Left colon (tissue), 2 donors: ENCODE results near the gene ZSWIM4. TPM values are rescaled to one million over a fixed set of nuclear protein-coding genes. Genes with fewer than 3 reads are reported as not detected.

Source experiments
- ATAC-seq: fragments of 200-7000 bp; cut with Tn5 transposase; one replicate; pipeline ENCODE4 v1.9.1; 2020; ENCODE audit warnings: mild to moderate bottlenecking, moderate library complexity
- DNase-seq, 2 donors: peaks; one replicate each; pipeline ENCODE4 v3.0.0-alpha.2; 2020
- intact Hi-C, 2 donors: fragments of 100-400 bp; cut with DNase I in 1 of 2; cut with micrococcal nuclease in 1 of 2; formaldehyde crosslinking; loops; one replicate each; pipeline versions ENCODE4 v1.11.2 to v1.14.0; 2022; cut with DNase I, micrococcal nuclease
- total RNA-seq, 2 donors: library from RNA; stranded (reverse); fragmentation: NEBNext Ultra II Directional; extraction: Animal tissue kit (Norgen Biotek cat#: 25700); gene quantifications; one replicate each; pipeline ENCODE4 v1.2.1, GENCODE V29; 2021
- donor health status: DM: no; HTN: no; CAD: no.
- donor health status: DM: yes; HTN: yes; CAD: no.

Gene ZSWIM4
- total RNA-seq, 2 donors from 2014 or later = 3.0 TPM

DNA sequence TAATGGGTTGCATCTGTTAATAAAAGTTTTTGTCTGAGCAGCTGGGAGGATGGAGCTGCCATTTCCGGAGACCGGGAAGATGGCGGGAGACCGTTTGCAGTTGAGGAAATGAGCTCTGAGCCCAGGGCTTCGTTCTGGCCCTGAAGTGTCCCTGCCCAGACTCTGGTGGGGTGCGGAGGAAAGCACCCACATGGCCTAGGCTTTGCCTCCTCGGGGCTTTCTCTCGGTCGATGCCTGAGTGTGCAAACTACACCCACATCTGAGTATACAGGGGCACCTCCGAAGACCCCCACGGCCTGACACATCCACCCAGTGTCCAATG lies 66.1 kb downstream of the ZSWIM4 start:
- DNase-seq = no peak
- no peak for ATAC-seq
- intact Hi-C loops = loop anchor here (5.0 to 10.0 kb wide), 2 partner anchors 74 to 77 kb away; no protein-coding TSS in a partner anchor

GRCh38 chr19:13861714-13862531 lies 66.7 kb downstream of the ZSWIM4 start:
- intact Hi-C loops = loop anchor here (5.0 to 10.0 kb wide), 2 partner anchors 75 to 77 kb away; no protein-coding TSS in a partner anchor
- ATAC-seq (peak; percentile 87), DNase-seq (peak; percentile 92 to 94)

GRCh38 chr19:13864046-13864666 lies 68.9 kb downstream of the ZSWIM4 start:
- intact Hi-C loops = loop anchor here (5.0 to 10.0 kb wide), 2 partner anchors 77 to 79 kb away; no protein-coding TSS in a partner anchor
- ATAC-seq (no peak), DNase-seq (no peak)

DNA sequence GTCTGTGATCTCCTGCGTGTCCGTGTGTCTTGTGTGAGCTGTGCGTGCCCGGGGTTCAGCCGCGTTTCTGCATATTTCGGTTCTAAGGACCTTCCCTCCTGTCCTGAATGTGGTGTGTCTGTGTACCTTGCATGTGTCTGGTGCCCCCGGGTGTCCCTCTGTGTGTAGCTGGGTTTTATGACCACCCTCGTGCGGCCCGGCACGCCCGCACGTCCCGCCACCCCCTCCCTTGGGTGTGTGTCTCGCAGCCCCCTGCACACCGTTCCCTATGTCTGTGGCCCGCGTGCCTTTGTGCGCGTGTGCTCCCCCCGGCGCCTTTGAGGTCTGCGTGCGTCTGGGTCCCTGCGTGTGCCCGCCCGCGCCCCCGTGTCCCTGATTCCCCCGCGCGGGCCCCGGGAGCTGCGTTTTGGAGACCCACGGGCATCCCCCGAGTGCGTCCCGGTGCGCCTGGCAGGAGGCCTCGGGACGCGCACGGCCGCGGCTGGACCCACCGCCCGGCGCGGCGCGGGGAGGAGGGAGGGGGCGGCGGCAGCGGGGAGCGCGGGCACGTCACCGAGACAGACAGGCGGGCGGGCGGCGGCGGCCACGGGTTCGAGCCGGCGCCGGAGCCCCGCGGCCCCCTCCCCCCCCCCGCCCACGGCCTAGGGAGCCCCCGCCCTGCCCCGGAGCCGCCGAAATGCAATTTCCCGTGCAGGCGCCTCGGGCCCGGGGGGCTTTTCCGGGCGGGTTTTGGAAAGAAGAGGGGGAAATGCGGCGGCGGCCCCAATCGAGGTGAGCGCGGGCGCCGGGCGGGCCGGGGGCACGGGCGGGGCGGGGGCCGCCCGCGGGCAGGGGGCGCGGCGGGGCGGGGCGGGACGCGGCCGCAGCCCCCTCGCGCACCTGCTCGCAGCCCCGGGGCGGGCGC lies 69.7 kb downstream of the ZSWIM4 start:
- intact Hi-C loops = loop anchor here (5.0 to 10.0 kb wide), 2 partner anchors 78 to 80 kb away; no protein-coding TSS in a partner anchor

DNA sequence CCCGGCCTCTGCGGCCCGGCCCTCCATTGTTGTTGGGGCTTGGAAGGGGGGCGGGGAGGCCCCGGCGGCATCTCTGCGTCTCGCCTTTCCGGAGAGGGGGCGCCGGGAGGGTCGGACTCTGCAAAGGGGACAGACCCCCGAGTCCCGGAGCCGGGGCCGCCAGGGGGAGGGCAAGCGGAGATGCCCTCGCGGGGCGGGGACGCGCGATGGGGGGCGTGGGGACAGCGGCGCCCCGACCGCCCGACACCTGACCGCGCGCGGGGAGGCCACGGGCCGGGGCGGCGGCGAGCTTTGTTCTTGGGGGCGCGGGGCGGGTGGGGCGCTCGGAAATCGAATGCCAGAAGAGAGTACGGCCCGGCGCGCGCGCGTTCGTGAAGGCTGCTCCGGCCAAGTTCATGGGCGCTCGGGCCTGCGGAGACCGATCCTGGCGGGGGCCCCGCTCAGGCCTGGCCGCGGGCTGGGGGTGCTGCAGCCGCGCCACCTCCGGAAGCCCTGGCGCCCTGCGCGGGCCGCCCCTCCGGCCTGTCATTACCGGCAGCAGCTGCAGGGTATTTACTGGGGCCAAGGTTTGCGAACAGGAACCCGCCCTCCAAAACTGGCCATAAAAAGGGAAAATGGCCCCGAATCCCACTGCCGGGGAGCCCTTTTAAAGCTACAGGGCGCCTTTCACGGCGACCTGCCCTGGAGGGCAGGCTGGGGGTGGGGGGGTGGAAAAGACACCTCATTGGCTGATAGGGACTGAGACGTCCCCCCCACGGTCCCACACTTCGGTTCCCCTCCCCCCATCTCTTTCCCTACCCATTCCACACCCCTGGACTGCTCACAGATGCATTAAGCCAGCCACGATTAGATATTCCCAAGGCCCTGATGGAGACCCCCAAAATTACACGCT lies 70.6 kb downstream of the ZSWIM4 start:
- ATAC-seq (peak; percentile 29), DNase-seq (peak in 1 of 2 donors; percentile 49)
- intact Hi-C loops = loop anchor here in 1 of 2 donors (10.0 kb wide), 1 partner anchor 81 kb away; no protein-coding TSS in a partner anchor

More for the DNA sequence above, 69.7 kb downstream of the ZSWIM4 start:
- ATAC-seq (no peak), DNase-seq (no peak)

DNA sequence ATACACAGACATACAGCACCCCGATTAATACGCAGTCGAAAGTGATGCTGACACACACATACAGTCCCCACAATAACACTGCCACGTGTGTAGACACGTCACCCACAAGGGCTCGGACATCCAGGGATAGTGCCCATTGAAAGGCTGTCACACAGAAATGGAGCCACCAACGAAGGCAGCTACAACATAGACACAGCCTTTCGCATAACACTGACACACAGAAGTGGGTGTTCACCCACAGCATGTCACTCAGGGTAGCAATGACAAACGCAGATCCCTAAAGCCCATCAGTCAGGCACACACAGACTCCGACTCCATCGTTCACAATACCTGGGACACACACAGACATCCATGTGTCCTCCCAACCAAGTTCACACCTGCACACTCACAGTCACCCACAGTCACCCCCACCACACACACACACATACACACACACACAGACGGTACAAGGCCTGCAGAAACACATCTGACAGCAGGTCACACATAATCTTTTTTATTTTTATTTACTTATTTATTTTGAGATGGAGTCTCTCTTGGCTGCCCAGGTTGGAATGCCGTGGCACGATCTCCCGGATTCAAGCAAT lies 71.3 kb downstream of the ZSWIM4 start:
- DNase-seq (no peak), ATAC-seq (no peak)
- intact Hi-C loops = loop anchor here in 1 of 2 donors (10.0 kb wide), 1 partner anchor 82 kb away; no protein-coding TSS in a partner anchor

DNA sequence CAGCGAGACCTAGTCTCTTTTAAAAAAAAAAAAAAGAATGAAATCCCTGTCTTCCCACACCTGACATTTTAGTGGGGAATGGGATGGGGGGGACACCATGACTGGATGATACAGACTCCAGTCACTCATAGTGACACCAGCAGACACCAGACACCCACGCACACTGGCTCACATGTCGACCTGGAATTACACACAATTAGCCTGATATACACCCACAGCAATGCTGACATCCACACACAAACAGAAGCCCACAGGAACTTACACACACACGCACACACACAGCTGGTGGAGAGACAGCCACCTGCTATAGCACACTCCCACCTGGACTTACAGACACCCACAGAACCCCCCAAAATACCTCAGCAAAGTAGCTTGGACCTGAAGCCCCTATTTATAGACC lies 73.4 kb downstream of the ZSWIM4 start:
- DNase-seq (no peak), ATAC-seq (no peak)
- intact Hi-C loops = loop anchor here in 1 of 2 donors (10.0 kb wide), 1 partner anchor 84 kb away; no protein-coding TSS in a partner anchor

- intact Hi-C loops = loop anchor here in 1 of 2 donors (10.0 kb wide), 1 partner anchor 84 kb away; no protein-coding TSS in a partner anchor
- ATAC-seq (no peak), DNase-seq (no peak)
These were observed 74.0 kb downstream of the ZSWIM4 start for GRCh38 chr19:13869281-13869680.

DNA sequence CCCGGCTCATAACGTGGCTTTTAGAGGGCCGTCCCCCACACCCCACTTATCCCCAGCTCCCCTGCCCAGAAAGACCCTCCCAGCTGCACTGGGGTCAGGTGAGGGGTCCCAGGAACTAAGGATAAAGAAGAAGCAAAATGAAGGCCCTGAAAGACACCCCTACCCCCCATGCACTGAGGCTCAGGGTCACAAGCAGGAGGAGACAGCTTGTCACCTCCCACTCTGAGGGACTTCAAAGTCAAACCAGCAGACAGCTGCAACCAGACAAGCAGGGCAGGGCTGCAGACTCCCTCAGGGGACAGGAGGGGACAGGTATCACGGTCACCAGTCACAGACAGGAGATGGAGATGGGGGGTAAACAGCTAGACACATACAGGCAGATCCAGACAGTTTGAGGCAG lies 75.6 kb downstream of the ZSWIM4 start:
- no peak for ATAC-seq
- intact Hi-C loops = loop anchor here (10.0 kb wide), 2 partner anchors 204 to 276 kb away; partner anchors contain the start of gene MISP3 (in 1 of the 2)

DNA sequence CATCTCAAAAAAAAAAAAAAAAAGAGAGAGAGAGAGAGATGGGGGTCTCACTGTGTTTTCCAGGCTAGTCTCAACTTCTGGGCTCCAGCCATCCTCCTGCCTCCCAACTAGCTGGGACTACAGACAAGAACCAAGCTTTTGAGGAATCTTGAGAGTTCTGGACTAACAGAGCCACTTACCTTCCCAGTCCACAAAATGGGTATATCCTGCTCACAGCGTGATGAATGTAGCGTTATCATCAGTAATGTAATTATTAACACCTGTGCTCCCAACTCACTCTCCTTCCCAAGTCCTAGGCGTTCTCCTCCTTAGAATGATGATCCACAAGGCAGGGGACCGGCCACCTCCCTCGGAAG lies 77.1 kb downstream of the ZSWIM4 start:
- intact Hi-C loops = loop anchor here (10.0 kb wide), 2 partner anchors 202 to 278 kb away; partner anchors contain the start of gene MISP3 (in 1 of the 2)
- DNase-seq = no peak
- ATAC-seq = no peak

More for the DNA sequence above, 75.6 kb downstream of the ZSWIM4 start:
- DNase-seq = no peak

DNA sequence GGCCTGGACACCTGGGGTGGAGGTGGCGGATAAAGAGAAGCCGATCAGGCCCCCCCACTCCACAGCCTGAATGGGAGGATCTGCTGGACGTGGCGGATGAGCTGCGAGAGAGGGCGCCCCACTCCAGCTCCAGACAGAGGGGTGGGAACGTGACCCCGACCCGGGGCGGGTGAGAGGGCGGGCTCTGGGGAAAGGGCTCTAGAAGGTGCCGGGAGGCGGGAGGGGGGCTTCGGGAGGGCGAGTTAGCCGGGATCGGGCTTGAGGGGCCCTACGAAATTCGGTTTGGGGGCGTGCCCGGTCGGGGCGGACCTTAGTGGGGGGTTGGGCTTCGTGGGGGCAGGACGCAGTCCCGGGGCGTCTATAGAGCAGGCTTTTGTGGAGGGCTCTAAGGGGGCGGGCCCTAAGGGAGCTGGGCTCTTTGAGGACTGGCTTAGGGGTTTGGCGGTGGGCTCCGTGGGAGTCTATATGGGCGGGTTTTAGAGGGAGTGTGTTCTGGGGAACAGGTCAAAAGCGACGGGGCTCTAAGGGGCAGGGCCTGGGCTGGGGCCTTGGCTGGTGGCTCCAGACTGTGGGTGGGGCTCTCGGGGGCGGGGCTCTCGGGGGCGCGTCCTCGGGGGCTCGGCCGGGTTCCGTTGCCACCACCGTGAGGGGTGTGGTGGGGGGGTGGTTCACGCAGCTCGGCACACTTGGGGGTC lies 77.6 kb downstream of the ZSWIM4 start:
- intact Hi-C loops = loop anchor here (10.0 kb wide), 2 partner anchors 202 to 278 kb away; partner anchors contain the start of gene MISP3 (in 1 of the 2)
- ATAC-seq (peak; percentile 77), DNase-seq (peak in 1 of 2 donors; percentile 66)

DNA sequence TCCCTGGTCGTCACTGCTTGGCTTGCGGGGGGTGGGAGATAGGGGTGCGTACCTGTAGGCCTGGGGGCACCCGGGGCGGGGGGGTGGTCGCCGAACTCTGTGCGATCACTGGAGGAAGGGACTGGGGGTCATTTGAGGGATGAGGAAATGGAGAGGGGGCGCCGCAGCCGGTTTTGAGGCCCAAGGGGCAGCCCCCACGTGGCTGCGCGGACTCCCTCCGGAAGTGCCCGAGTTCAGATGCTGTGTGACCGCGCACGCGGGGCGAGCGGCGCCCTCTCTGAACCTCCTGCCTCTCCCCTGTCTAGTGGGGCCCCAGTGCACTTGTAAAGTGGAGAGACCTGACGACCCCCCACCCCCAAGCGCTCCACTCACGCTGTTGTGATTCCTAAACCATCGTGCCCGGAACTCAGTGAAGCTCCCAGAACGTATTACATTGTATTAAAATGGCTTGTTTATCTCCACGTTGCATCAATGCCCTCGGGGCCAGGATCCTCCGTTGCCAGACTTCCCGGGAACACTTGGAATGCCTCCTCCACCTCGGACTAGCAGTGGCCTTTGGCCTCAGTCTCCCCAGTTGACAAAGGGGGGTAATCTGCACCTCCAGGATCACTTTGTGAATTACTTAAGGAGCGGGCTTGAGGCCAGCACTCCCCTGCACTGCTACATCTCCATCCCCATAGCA lies 78.7 kb downstream of the ZSWIM4 start:
- DNase-seq (no peak), ATAC-seq (no peak)
- intact Hi-C loops = loop anchor here (10.0 kb wide), 2 partner anchors 201 to 279 kb away; partner anchors contain the start of gene MISP3 (in 1 of the 2)

DNA sequence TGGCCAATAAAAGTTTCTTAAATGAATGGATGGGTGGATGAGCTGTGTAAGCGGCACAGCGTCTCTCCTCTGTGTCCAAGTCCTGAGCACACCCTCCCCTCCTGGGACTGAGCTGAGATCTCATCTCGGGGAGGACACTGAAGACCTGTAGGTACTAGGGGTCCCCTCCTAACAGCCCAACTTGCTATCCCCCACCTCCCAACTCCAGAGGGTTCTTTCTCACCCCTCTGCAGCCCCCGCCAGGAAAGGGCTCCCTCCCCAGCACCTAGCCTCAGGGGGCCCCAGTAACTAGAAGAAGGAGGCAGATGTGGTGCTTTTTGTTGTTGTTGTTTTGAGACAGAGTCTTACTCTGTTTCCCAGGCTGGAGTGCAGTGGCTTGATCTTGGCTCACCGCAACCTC lies 80.6 kb downstream of the ZSWIM4 start:
- no peak for DNase-seq
- intact Hi-C loops = loop anchor here (5.0 to 10.0 kb wide), 3 partner anchors 181 to 281 kb away; partner anchors contain the start of gene MISP3 (in 1 of the 2)
- no peak for ATAC-seq

DNA sequence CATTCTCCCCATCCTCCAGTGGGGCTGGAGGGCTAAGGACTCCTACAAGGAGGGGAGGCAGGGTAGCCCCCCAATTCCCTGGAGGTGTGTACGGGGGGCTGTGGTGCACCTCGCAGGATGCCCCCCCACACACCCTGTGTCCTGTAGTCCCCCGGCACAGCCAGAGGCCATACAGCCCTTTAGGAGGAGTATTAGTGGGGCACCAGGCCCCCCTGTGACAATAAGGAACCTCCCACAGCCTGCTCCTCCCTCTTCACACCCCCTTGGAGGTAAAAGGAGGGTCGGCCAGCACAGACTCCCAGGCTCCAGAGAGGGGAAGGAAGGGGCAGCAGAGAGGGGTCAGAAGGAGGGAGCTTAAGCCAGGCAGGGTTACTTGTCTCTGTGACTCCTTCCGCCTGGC lies 81.6 kb downstream of the ZSWIM4 start, which contains the start of gene NANOS3:
NANOS3 (plus strand) TSS at position 301 of the 400 bp plus-strand sequence. CDS start 115 bp downstream, outside the sequence.
- DNase-seq (no peak), ATAC-seq (no peak)
- intact Hi-C loops = loop anchor here (5.0 to 10.0 kb wide), 3 partner anchors 180 to 282 kb away; partner anchors contain the start of gene MISP3 (in 1 of the 2)

- intact Hi-C loops = loop anchor here (5.0 to 10.0 kb wide), 3 partner anchors 180 to 283 kb away; partner anchors contain the start of gene MISP3 (in 1 of the 2)
- DNase-seq = no peak
- no peak for ATAC-seq
These were observed 82.1 kb downstream of the ZSWIM4 start for GRCh38 chr19:13877303-13877702.
